NCI-H345 (cell line): Measurements from ENCODE around the gene ITGAE.

Experiments
- DNase-seq: peaks from one replicate; lab custom pipeline; 2025; lab: John Stamatoyannopoulos, UW

Gene ITGAE

GRCh38 chr17:3693829-3694231, 107.2 kb downstream of the ITGAE start:
- no peak for DNase-seq

DNA sequence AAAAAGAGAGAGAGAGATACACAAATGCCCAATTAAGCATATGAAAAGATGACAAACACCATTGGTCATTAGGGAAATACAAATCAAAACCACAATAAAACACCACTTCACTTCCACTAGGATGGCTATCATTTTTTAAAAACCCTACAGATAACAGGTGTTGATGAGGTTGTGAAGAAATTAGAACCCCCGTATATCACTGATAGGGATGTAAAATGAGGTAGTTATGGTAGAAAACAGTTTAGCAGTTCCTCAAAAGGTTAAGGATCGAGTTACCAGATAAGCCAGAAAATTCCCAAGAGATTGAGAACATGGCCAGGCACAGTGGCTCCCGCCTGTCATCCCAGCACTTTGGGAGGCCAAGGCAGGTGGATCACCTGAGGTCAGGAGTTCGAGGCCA, 107.8 kb downstream of the ITGAE start:
- no peak for DNase-seq

DNA sequence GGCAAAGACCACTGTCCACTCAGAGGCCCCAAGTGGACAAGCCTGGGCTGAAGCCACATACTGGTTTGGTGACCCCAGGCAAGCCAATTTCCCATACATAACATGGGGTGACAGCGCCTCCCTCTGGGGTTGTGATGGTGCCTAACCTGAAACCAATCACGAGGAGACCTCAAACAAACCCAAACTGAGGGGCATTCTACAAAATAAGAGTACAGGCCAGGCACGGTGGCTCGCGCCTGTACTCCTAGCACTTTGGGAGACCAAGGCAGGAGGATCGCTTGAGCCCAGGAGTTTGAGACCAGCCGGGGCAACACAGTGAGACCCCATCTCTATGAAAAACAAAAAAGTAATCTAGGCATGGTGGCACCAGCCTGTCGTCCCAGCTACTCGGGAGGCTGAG, 108.6 kb downstream of the ITGAE start:
- no peak for DNase-seq

DNA sequence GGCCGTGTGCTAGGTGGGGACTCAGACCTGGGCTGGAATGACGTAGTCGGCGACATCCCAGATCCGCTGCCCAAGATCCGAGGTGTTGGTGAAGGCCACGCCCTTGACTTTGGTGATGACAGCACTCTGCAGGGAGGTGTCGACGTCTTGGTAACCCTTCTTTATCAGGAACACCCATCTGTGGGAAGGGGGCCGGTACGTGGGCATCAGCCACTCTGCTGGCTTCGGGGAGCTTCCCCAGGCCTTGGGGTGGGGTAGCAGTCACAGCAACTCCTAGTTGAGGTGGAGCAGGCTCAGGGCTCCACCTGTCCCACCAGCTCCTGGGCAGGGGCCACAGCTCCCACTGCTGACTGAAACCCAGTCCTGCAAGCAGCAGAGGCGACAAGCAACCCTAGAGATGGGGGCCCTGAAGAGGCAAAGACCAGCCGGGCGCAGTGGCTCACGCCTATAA, 109.3 kb downstream of the ITGAE start:
- DNase-seq, result no peak

DNA sequence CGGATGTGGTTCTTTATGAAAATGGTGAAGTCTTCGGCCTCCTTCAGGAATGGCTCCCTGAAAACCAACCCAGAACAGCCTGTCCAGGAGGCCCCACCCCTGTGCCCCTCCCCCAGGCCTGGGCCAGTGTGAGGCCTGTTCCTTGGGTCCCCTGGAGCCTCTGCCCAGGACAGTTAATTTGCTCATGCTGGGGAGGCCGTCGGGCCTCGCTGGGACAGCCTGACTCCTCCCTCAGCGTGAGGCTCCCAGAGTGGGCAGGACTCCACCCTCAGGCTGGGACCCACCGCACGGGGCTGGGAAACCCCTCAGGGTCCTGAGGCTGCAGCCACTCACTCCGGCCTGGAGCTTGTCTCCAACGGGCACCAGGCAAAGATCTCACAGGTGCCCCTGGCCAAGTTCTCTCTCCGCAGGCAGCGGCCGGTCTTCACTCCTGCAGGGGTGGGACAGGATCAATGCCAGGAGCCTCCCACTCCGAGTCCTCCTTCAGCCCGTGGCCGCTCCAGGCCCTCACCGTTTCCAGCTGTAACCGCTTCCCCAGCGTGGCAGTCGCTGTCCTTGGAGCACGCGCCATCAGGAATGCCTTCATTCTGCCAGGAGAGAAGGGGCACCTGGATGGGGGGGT, 110.8 kb downstream of the ITGAE start:
- DNase-seq, result no peak

DNA sequence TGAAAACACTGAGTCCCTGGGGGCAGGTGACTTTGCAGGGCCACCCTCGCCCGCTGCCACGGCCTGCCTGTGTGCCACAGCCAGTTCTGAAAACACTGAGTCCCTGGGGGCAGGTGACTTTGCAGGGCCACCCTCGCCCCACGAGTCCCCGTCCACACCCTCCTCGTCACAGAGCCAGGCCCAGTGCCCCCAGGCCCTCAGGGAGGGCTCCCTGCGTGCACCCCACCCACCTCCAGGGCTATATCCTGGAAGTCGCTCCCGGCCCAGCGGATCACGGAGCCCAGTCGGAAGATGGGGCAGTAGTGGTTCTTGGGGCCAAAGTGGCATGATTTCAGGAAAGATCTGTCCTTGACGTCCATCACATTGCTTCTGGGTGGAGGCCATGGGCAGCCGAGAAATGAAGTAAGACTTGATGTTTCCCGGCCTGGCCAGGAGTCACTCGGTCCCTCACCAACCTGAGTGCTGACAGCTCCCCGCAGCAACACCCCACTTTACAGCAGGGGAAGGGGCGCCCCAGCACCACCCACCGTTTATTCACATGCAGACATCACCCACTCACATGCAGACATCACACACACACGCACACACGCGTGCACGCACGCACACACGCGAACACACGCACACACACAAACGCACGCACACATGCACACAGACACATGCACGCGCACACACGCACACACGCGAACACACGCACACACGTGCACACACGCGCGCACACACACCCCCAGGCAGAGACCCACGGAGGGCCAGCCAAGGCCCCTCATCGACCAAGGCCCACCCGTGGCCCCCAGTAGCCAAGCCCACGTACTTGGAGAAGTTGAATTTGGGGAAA, 111.5 kb downstream of the ITGAE start:
- DNase-seq, result no peak

DNA sequence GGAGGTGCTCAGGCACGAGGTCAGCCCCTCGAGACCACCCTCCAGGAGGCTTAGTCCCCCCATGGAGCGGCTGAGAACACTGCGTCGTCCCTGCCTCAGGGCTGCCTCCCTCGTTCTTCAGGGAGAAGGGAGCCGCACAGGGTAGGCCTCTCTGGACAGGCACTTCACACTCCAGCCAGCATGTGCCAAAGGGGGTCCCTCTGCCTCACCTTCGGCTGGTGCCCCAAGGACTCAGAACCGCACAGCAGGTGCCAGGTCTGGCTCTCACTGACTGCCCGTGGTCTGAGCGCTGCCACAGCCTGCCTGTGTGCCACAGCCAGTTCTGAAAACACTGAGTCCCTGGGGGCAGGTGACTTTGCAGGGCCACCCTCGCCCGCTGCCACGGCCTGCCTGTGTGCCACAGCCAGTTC, 112.1 kb downstream of the ITGAE start:
- no peak for DNase-seq

DNA sequence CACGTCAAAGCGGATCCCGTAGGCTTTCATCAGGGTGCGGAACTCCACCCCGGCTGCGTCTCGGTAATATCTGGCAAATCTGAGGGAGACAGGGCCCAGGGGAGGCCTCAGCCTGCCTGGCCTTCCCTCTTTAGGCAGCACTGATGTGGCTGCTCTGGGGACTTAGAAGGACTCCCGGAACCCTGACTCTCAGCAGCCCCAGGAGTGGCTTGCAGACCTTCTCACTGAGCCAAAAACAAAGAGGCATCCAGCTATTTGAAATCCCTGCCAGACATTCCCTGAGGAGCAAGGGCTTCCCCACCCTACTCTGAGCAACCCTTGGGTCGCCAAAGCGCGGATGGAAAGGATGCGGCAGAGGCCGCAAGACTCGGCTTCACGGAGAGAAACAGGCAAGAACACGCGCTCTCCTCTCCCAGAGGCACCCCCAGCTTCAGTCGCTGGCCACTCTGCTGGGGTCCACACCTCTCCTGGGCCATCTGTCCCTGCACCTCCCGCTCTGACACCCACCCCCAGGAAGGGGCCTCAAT, 112.9 kb downstream of the ITGAE start:
- DNase-seq, result no peak

DNA sequence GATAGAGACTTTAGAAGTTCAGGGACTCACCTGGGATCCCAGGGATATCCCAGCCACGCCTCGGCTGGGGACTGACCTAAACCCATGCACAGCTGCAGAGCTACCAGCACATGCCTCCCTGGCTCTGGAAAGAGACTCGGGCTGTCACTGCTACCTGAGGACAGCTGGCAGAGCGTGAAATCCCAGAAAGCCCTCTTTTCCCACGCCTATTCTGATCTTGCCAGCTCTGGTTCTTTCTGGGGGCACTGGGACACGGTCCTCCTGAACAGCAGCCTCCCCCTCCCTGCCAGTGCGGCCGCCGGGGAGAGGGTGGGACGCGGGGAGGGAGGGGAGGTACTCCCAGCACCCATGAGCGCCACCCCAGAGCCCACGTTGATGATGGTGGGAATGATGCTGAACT, 115.8 kb downstream of the ITGAE start:
- no peak for DNase-seq

DNA sequence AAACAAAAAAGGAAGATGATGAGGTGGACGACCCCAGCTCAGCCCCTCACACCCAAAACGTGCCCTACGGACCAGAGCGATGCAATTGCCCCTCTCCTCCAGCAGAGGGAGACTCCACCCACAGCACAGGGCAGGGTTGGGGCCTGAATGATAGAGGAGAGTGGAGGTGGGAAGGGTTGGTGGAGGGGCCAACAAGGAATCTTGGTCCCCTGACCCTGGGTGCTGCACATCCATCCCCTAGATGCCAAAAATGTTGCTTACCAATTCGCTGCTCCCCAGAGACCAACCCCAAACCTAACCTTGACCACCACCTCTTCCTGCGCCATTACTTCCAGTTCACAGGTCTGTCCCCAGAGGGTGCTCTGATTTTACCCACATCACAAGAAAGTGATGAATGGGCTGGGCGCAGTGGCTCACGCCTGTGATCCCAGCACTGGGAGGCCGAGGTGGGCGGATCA, 117.9 kb downstream of the ITGAE start:
- no peak for DNase-seq

- no peak for DNase-seq
Measured at GRCh38 chr17:3682033-3682432, 119.0 kb downstream of the ITGAE start.

GRCh38 chr17:3681565-3681964, 119.4 kb downstream of the ITGAE start:
- DNase-seq, result no peak

GRCh38 chr17:3681057-3681456, 119.9 kb downstream of the ITGAE start:
- DNase-seq, result no peak

DNA sequence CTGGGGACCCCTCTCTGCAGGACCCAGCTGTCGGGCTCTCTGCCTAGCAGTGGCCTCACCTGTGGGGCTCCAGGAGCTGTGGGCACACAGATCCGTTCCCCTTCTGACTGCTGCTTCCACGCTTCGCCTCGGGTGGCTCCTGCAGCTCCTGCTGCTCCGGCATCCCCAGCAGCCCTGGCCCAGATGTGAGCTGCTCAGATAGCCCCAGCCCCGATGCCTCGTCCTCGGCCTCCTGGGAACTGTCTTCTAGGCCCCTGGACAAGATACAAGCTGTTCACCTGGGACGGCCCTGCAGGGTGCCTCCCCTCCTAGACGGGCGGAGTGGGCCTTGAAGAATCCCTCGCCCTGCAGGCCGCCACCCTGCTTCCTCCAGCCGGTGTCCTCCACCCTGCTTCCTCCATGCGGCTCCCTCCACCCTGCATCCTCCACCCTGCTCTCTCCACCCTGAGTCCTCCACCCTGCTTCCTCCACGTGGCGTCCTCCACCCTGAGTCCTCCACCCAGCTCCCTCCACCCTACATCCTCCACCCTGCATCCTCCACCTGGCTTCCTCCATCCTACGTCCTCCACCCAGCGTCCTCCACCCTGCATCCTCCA, 121.4 kb downstream of the ITGAE start:
- no peak for DNase-seq

- DNase-seq, result no peak
Measured at GRCh38 chr17:3678821-3679530, 122.0 kb downstream of the ITGAE start.

DNA sequence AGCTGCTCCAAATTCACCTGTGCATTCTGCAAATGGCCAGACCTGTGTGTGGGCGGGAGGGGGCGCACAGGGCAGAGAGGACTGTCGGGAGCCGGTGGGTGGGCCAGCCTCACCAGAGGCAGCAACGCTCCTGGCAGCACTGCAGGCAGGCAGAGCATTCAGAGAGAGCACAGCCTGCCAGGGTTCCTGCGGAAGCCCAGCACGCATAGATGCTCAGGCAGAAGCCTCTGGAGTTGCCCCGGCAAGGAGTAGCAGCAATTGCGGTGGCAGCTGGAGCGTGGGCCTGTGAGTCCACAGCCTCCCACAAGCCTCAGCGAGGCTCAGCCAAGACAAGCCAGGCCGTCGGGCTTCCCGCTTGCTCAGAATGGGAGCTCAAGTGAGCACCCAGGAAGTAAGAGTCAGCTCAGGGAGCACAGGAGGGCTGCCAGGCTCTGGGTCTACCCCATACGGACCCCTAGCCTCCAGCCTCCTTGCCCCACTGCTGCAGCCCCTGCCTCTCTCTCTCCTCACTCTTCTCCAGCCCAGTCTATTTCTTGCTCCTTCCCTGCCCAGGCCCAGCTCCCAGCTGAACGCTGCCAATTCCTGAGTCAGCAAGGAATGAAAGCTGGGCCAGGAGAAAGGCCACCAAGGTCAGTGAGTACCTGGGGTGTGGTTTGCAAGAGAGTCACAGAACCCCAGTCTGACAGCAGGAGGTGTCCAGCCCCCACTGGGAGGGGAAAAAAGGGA, 122.7 kb downstream of the ITGAE start:
- no peak for DNase-seq

DNA sequence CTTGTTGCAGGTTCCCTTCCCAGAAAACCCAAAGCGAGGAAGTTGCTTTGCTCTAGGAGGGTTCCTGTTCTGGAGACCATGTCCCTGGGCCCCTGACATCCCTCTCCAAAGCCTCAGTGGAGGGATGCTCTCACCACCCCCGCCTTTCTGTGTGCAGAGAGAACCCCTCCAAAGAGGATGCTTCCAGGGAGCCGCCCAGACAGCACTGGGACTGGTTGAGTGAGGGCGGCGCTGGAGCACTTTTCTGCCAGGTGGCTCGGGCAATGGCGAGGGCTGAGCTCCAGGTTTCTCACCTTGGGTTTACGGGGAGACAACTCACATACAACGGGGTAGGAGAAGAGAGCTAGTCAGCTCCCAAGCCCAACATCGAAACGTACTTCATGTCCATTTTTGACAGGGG, 125.1 kb downstream of the ITGAE start:
- no peak for DNase-seq

DNA sequence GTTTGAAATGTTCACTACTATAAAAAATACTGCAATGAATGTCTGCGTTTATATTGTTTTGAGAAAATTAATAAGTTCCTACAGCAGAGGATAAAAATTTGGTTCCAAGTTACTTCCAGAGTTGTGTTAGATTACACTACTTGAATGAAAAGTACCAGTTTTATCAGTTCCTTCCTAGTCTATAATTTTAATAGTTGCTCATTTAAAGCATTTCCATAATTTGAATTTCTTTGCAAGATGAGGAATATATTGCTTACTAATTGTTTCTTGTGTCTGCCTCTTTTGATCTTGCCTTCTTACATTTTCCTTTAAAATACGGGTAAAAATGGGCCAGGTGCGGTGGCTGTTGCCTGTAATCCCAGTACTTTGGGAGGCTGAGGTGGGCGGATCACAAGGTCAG, 128.4 kb downstream of the ITGAE start:
- DNase-seq, result no peak

- no peak for DNase-seq
Measured at GRCh38 chr17:3669548-3669947, 131.4 kb downstream of the ITGAE start.

DNA sequence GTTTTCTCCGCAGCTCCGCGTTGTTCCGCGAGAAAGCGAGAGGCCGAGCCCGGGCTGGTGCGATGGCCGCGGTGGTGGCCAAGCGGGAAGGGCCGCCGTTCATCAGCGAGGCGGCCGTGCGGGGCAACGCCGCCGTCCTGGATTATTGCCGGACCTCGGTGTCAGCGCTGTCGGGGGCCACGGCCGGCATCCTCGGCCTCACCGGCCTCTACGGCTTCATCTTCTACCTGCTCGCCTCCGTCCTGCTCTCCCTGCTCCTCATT, 132.0 kb downstream of the ITGAE start:
- no peak for DNase-seq

- peak; percentile 94 for DNase-seq
Measured at GRCh38 chr17:3668279-3669084, 132.5 kb downstream of the ITGAE start, which contains the start of the genes EMC6 and TAX1BP3. TSS of gene EMC6 (plus strand) at chr17:3668812. CDS start at chr17:3669147, 335 bp downstream. TSS of gene TAX1BP3 (minus strand) at chr17:3668578. CDS start at chr17:3668526, 52 bp downstream.
